Measurements from ENCODE around the gene KLHL40. TPM values are rescaled to one million over a fixed set of nuclear protein-coding genes. Genes with fewer than 3 reads are reported as not detected.

The KLHL40 gene
- total and polyA plus RNA-seq, 10 of the 15 experiments (the other 5 are each of a cell fraction or from before 2014, with no cell fraction given): not detected

GRCh38 chr3:42706721-42707619 is 21.6 kb downstream of the KLHL40 start:
- H4K20me1 ChIP-seq (ENCODE audit: control insufficient read depth, insufficient read depth): no peaks in the 10 kb centered on the region
- H3K36me3 ChIP-seq (ENCODE audit: control insufficient read depth in 2 of 2, insufficient read depth in 2 of 2, low read length in 1 of 2): no peaks in the 10 kb centered on the region
- TF ChIP-seq E4F1 (IDR thresholded peaks at IDR 0.05; ENCODE audit: borderline replicate concordance, partially characterized antibody): no peak
- no peak for TF ChIP-seq CHD2 (IDR thresholded peaks at IDR 0.05; ENCODE audit: borderline replicate concordance, low read depth, low read length)
- no peak for TF ChIP-seq CHD1 (IDR thresholded peaks at IDR 0.05; ENCODE audit: low read depth, low read length)
- TF ChIP-seq CEBPB (IDR thresholded peaks at IDR 0.05; ENCODE audit: borderline replicate concordance in 1 of 2, low read depth in 2 of 2, low read length in 2 of 2): no peak
- no peak for TF ChIP-seq BHLHE40 (IDR thresholded peaks at IDR 0.05; ENCODE audit: borderline replicate concordance in 1 of 2, low read depth in 2 of 2, low read length in 1 of 2)
- TF ChIP-seq ZBTB11 (CRISPR knock-in tag; IDR thresholded peaks at IDR 0.05): no peak
- no peak overlapping the region for H2AFZ ChIP-seq (ENCODE audit: control insufficient read depth, low read depth, low read length)
- WGBS (ENCODE audit: insufficient coverage, insufficient replicate concordance, low lambda C conversion rate, missing lambda C conversion rate): under 1% methylated on average over 7 of the region's 7 CpGs
- ChIA-PET SMC1A (ENCODE audit: uncharacterized antibody, unreplicated experiment) (no interaction called here), CTCF (no interaction called here), POLR2A (no interaction called here), RAD21 (ENCODE audit: unreplicated experiment) (no interaction called here)
- no peak overlapping the region for H3K4me2 ChIP-seq (ENCODE audit: control insufficient read depth, insufficient read depth)
- FAIRE-seq (no peak), DNase-seq (ENCODE audit: low read depth, low spot score) (no peak), ATAC-seq (no peak)
- intact Hi-C loops (cut with micrococcal nuclease; ENCODE audit: unreplicated experiment): no loop called here
- H3K4me1 ChIP-seq (ENCODE audit: control insufficient read depth, insufficient read depth, low read length): no peaks in the 10 kb centered on the region
- in situ Hi-C loops (cut with MboI): no loop called here
- no peaks in the 10 kb centered on the region for H3K79me2 ChIP-seq (ENCODE audit: control insufficient read depth, insufficient read depth, low read length)
- no TSS peak for BruUV-seq (replicated peaks)
- no peak overlapping the region for H3K4me3 ChIP-seq
- H3K9ac ChIP-seq (ENCODE audit: control insufficient read depth, insufficient read depth, low read length): no peak overlapping the region
- no peaks in the 10 kb centered on the region; a peak in 3 of 4 replicates for H3K27me3 ChIP-seq (replicated peaks in 1 of 2; ENCODE audit: control insufficient read depth in 2 of 2, insufficient read depth in 2 of 2, low read length in 1 of 2)
- no peaks in the 10 kb centered on the region for H3K9me3 ChIP-seq (replicated peaks; ENCODE audit: control insufficient read depth, insufficient read depth, low read length)
- H3K27ac ChIP-seq (ENCODE audit: control insufficient read depth, insufficient read depth): no peak overlapping the region
